Osteocyte (in vitro differentiated cells): ENCODE data around the gene ADAMTSL3. TPM values are rescaled to one million over a fixed set of nuclear protein-coding genes. Genes with fewer than 3 reads are reported as not detected.

Experiments
- DNase-seq: peaks from one replicate; pipeline ENCODE4 v3.0.0; 2021; ENCODE audit warnings: mixed read lengths; ENCODE audit not compliant: unreplicated experiment; ENCODE audit errors: extremely low spot score
- H3K27ac Mint-ChIP-seq: one replicate; pipeline ENCODE4 v1.8.0; 2021; ENCODE audit warnings: mild to moderate bottlenecking, mixed read lengths; ENCODE audit not compliant: unreplicated experiment
- H3K27me3 Mint-ChIP-seq: one replicate; pipeline ENCODE4 v1.8.0; 2021; ENCODE audit warnings: mixed read lengths; ENCODE audit not compliant: unreplicated experiment
- H3K36me3 Mint-ChIP-seq: one replicate; pipeline ENCODE4 v1.8.0; 2021; ENCODE audit warnings: mixed read lengths; ENCODE audit not compliant: unreplicated experiment
- H3K4me1 Mint-ChIP-seq: one replicate; pipeline ENCODE4 v1.8.0; 2021; ENCODE audit warnings: mixed read lengths; ENCODE audit not compliant: unreplicated experiment
- H3K4me3 Mint-ChIP-seq: one replicate; pipeline ENCODE4 v1.8.0; 2021; ENCODE audit warnings: mild to moderate bottlenecking, moderate library complexity, mixed read lengths; ENCODE audit not compliant: unreplicated experiment
- H3K9me3 Mint-ChIP-seq: one replicate; pipeline ENCODE4 v1.8.0; 2021; ENCODE audit warnings: mixed read lengths; ENCODE audit not compliant: unreplicated experiment
- total RNA-seq: library from RNA; stranded (reverse); gene quantifications from 2 replicates; pipeline ENCODE4 v1.2.1, GENCODE V29; 2021
- TF ChIP-seq, protein P1 (sequence below): fragments of 200-600 bp; sonication (generic); IDR thresholded peaks from 2 replicates; pipeline ENCODE4 v1.5.0; 2021; ENCODE audit warnings: antibody characterized with exemption, mild to moderate bottlenecking, moderate library complexity

The ADAMTSL3 gene
- total RNA-seq, 1 donor from 2014 or later, result not detected

DNA sequence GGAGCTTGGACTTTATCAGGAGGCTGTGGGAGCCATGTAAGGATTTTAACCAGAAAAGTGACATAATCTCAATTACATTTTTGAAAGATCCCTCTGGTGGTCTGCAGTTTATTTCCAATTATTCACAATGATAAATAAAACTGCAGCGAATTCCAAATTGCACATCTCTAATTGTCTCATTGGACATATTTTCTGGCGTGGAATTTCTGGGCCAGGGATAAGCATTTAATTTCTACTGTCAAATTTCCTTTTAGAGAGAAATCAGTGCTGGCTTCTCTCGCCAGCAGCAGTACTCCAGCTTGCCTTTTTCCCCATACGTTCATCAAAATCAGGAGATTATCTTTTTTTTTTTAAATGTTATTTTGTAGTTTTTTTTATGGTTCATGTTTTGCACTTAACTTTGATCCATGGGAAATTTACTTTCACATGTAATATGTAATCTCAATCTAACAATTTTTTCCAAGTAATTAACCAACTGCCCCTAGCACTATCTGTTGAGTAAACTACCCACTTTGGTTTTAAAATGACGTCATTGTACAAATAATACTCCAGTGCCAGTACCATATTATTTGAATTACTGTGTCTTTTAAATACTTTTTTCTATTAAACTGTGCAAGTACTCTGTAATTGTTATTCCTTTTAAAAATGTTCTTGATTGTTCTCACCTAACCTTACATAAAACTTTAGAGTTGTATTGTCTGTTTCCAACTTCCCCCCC, 251.8 kb downstream of the ADAMTSL3 start:
- Mint-ChIP-seq H3K4me1 (no peaks in the 10 kb centered on the region), H3K27me3 (no peaks in the 10 kb centered on the region), H3K4me3 (no peak overlapping the region), H3K36me3 (no peaks in the 10 kb centered on the region), H3K9me3 (peaks cover 4% of the 10 kb centered on the region), H3K27ac (no peak overlapping the region)
- DNase-seq, result no peak
- TF ChIP-seq, protein P1, sequence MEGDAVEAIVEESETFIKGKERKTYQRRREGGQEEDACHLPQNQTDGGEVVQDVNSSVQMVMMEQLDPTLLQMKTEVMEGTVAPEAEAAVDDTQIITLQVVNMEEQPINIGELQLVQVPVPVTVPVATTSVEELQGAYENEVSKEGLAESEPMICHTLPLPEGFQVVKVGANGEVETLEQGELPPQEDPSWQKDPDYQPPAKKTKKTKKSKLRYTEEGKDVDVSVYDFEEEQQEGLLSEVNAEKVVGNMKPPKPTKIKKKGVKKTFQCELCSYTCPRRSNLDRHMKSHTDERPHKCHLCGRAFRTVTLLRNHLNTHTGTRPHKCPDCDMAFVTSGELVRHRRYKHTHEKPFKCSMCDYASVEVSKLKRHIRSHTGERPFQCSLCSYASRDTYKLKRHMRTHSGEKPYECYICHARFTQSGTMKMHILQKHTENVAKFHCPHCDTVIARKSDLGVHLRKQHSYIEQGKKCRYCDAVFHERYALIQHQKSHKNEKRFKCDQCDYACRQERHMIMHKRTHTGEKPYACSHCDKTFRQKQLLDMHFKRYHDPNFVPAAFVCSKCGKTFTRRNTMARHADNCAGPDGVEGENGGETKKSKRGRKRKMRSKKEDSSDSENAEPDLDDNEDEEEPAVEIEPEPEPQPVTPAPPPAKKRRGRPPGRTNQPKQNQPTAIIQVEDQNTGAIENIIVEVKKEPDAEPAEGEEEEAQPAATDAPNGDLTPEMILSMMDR, result no peak

DNA sequence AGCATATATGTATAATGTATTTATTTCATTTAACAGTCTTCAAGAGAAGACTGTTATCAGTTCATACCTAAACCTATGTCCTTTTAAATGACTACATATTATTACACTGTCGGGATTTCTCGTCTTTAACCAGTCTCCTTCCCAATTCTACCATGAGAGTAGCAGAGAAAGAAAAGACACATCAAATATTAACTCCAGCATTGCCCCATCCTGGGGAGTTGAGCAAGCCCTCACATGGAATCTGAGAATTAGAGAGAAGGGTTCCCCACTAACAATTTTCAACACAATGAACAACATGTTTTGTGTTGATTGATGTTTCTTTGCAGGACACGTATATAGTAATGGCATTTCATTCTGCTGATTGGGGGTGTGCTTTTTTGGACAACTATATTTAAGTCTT, 257.4 kb downstream of the ADAMTSL3 start:
- Mint-ChIP-seq H3K4me3 (no peak overlapping the region), H3K36me3 (no peaks in the 10 kb centered on the region), H3K27me3 (no peaks in the 10 kb centered on the region), H3K4me1 (no peaks in the 10 kb centered on the region), H3K9me3 (peaks cover 4% of the 10 kb centered on the region), H3K27ac (no peak overlapping the region)
- TF ChIP-seq, protein P1, result no peak
- no peak for DNase-seq

DNA sequence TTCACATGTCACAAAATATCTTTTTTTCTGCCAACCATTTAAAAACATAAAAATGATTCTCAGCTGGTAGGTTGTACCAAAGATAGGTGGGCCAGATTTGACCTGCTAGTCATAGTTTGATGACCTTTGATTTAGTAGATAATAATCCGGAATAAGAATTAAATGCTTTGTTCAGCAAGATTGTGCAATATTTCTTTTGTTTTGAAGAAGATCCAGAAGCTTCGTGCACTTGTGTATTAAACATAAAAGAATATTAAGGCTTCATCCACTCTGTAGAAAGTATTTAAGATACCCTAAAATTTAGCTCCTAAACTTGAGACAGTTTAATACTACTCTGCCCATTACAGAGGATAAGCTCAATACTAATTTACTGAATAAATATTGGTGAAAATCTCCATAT, 258.4 kb downstream of the ADAMTSL3 start:
- Mint-ChIP-seq H3K27ac (no peak overlapping the region), H3K36me3 (no peaks in the 10 kb centered on the region), H3K4me1 (no peaks in the 10 kb centered on the region), H3K27me3 (no peaks in the 10 kb centered on the region), H3K4me3 (no peak overlapping the region), H3K9me3 (peaks cover 4% of the 10 kb centered on the region)
- no peak for DNase-seq
- TF ChIP-seq, protein P1, result no peak

- Mint-ChIP-seq H3K4me1 (no peaks in the 10 kb centered on the region), H3K36me3 (no peaks in the 10 kb centered on the region), H3K9me3 (peaks cover 4% of the 10 kb centered on the region), H3K4me3 (no peak overlapping the region), H3K27me3 (no peaks in the 10 kb centered on the region), H3K27ac (no peak overlapping the region)
- no peak for DNase-seq
- TF ChIP-seq, protein P1, result no peak
Measured at GRCh38 chr15:83913034-83913632, 259.2 kb downstream of the ADAMTSL3 start.

DNA sequence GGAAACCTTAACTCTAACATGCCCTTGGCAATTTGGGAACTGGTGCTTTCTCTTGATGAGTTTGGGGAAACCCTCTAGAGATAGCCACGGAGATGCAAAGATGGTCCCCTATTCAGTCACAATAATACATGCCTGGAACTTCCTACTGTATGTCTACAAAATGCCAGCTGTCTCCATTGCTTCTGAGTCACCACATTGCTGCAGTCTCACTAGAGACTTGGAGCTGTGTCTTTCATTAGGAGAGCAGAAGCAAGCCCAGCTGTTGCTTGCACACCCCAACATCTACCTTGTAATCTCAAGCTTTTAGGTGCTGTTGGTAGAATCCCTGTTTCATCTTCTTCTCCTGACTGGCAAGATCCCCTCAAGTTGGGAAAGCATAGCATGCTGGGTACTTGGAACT, 261.0 kb downstream of the ADAMTSL3 start:
- no peak overlapping the region for H3K27ac Mint-ChIP-seq
- H3K9me3 Mint-ChIP-seq, result peaks cover 3% of the 10 kb centered on the region

More for the DNA sequence above, 261.0 kb downstream of the ADAMTSL3 start:
- TF ChIP-seq, protein P1, result no peak
- no peak for DNase-seq
- Mint-ChIP-seq H3K36me3 (no peaks in the 10 kb centered on the region), H3K27me3 (no peaks in the 10 kb centered on the region), H3K4me3 (no peak overlapping the region), H3K4me1 (no peaks in the 10 kb centered on the region)
